ENCODE data around the gene MYL10. TPM values are rescaled to one million over a fixed set of nuclear protein-coding genes. Genes with fewer than 3 reads are reported as not detected.

Gene MYL10
- total RNA-seq, 2 donors from 2014 or later: not detected

GRCh38 chr7:101666741-101667140 is 37.6 kb upstream of the MYL10 start:
- intact Hi-C loops (cut with DNase I): no loop called here
- no peaks in the 10 kb centered on the region for H3K4me1 ChIP-seq
- H3K27ac ChIP-seq: no peak overlapping the region
- no peak for ATAC-seq
- 67 to 76% methylated on average over 4 of the region's 4 CpGs for WGBS, 2 donors
- DNase-seq: no peak
- no peak overlapping the region for H3K4me3 ChIP-seq
- no peaks in the 10 kb centered on the region for H3K9me3 ChIP-seq
- TF ChIP-seq CTCF (IDR thresholded peaks at IDR 0.05): no peak
- no peaks in the 10 kb centered on the region for H3K36me3 ChIP-seq (replicated peaks in 1 of 2; ENCODE audit: insufficient read depth in 1 of 2, low read depth in 2 of 2)
- H3K27me3 ChIP-seq: no peaks in the 10 kb centered on the region

DNA sequence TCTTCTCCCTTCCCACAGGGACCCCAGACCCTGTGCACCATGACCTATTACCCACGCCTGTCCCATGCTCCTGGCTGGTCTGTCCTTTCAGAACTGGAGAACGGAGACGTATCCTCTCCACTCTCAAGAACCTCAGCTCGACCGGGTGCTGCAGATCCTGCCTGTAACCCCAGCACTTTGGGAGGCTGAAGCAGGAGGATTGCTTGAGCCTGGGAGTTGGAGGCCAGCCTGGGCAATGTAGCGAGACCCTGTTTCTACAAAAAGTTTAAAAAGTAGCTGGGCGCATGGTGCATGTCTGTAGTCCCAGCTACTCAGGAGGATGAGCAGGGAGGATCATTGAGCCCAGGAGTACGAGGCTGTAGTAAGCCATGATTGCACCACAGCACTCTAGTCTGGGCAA is 37.2 kb upstream of the MYL10 start:
- Histone ChIP-seq H3K9me3 (no peaks in the 10 kb centered on the region), H3K27ac (no peak overlapping the region), H3K36me3 (replicated peaks in 1 of 2; ENCODE audit: insufficient read depth in 1 of 2, low read depth in 2 of 2) (no peaks in the 10 kb centered on the region), H3K4me3 (no peak overlapping the region), H3K4me1 (no peaks in the 10 kb centered on the region), H3K27me3 (no peaks in the 10 kb centered on the region)
- ATAC-seq (no peak), DNase-seq (no peak)
- TF ChIP-seq CTCF (IDR thresholded peaks at IDR 0.05): no peak
- no peak for TF ChIP-seq POLR2A (IDR thresholded peaks at IDR 0.05)
- intact Hi-C loops (cut with DNase I): no loop called here
- WGBS, 2 donors: 63 to 70% methylated on average over 8 of the region's 8 CpGs

DNA sequence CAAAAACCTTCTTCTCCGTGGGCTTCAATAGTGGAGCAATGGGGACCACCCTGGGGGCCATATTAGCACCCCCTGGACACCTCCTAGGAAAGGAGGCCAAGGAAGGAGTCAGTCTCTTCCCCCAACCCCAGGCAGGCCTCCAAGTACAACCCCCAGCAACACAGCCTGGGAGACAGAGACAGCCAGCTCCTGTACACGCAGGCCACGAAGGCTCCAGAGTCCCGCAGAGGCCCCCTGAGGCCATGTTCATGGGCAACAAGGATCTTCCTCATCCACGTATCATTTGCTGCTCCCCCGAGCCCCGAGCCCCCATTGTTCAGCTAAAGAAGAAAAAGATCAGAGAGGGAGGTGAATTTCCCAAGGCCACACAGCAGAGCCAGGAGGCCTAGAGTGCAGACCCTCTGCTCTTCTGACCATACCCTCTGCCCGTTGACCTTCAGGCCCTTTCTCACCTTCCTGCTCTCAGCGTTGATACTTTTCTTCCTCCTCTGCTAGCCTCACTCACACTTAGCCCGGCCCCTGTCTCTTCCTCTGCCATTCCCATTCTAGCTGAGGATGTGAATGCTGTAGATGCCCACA is 35.9 kb upstream of the MYL10 start:
- no peaks in the 10 kb centered on the region for H3K9me3 ChIP-seq
- no peaks in the 10 kb centered on the region for H3K36me3 ChIP-seq (replicated peaks in 1 of 2; ENCODE audit: insufficient read depth in 1 of 2, low read depth in 2 of 2)
- no peak overlapping the region for H3K27ac ChIP-seq
- H3K4me1 ChIP-seq: no peaks in the 10 kb centered on the region
- intact Hi-C loops (cut with DNase I): no loop called here
- DNase-seq (no peak), ATAC-seq (no peak)
- H3K27me3 ChIP-seq: no peaks in the 10 kb centered on the region
- 57 to 63% methylated on average over 8 to 10 of the region's 10 CpGs for WGBS, 2 donors
- no peak for TF ChIP-seq CTCF (IDR thresholded peaks at IDR 0.05)
- no peak for TF ChIP-seq POLR2A (IDR thresholded peaks at IDR 0.05)
- no peak overlapping the region for H3K4me3 ChIP-seq

DNA sequence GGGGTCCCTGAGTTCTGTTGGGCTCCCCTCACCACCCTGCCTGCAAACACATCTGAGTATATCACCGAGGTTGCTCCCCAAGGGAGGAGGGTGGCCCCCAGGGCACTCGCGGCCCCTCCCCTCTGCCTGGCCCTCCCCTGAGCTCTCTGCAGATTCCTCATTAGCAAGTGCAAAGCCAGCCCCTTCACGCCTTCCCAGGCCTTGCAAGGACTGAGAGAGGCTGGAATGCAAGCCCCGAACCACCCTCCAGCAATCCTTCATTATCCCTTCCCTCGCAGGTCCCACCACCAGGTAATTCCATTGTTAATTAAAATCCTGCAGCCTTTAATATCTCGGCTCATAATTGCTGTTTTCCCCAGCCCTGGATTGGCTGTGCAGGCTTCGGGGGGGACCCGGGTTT is 35.3 kb upstream of the MYL10 start:
- WGBS, 2 donors: 33 to 43% methylated on average over 7 to 9 of the region's 9 CpGs
- intact Hi-C loops (cut with DNase I): no loop called here
- Histone ChIP-seq H3K27ac (no peak overlapping the region), H3K4me1 (no peaks in the 10 kb centered on the region), H3K36me3 (replicated peaks in 1 of 2; ENCODE audit: insufficient read depth in 1 of 2, low read depth in 2 of 2) (no peaks in the 10 kb centered on the region), H3K27me3 (no peaks in the 10 kb centered on the region), H3K9me3 (no peaks in the 10 kb centered on the region), H3K4me3 (no peak overlapping the region)
- ATAC-seq (no peak), DNase-seq (no peak)
- TF ChIP-seq CTCF (IDR thresholded peaks at IDR 0.05) (no peak), POLR2A (IDR thresholded peaks at IDR 0.05) (no peak)

- H3K4me3 ChIP-seq: no peak overlapping the region
- DNase-seq (no peak), ATAC-seq (no peak)
- H3K27ac ChIP-seq: no peak overlapping the region
- no peaks in the 10 kb centered on the region for H3K27me3 ChIP-seq
- no peak for TF ChIP-seq POLR2A (IDR thresholded peaks at IDR 0.05)
- TF ChIP-seq CTCF (IDR thresholded peaks at IDR 0.05): no peak
- intact Hi-C loops (cut with DNase I): no loop called here
- no peaks in the 10 kb centered on the region for H3K9me3 ChIP-seq
- 73 to 83% methylated on average over 6 of the region's 6 CpGs for WGBS, 2 donors
- H3K36me3 ChIP-seq (replicated peaks in 1 of 2; ENCODE audit: insufficient read depth in 1 of 2, low read depth in 2 of 2): no peaks in the 10 kb centered on the region
- no peaks in the 10 kb centered on the region for H3K4me1 ChIP-seq
These were observed 34.7 kb upstream of the MYL10 start for GRCh38 chr7:101663747-101664146.

Measured in body of pancreas (tissue), 4 donors.